SK-N-SH (cell line): ENCODE measurements around the gene KIF5C.

Experiments used
- POLR2AphosphoS5 ChIP-seq: IDR thresholded peaks from 2 replicates; pipeline ENCODE4 v1.6.1; 2012; ENCODE audit warnings: low read depth, low read length
- RXRA ChIP-seq: IDR thresholded peaks from 2 replicates; pipeline ENCODE4 v1.4.0; 2012; ENCODE audit warnings: low read depth, mild to moderate bottlenecking, borderline replicate concordance
- YY1 ChIP-seq: IDR thresholded peaks from 2 replicates; pipeline ENCODE4 v1.4.0; 2012; ENCODE audit warnings: low read depth, mild to moderate bottlenecking
- TF ChIP-seq, protein P1 (sequence below): IDR thresholded peaks from 2 replicates; pipeline ENCODE4; 2012

DNA sequence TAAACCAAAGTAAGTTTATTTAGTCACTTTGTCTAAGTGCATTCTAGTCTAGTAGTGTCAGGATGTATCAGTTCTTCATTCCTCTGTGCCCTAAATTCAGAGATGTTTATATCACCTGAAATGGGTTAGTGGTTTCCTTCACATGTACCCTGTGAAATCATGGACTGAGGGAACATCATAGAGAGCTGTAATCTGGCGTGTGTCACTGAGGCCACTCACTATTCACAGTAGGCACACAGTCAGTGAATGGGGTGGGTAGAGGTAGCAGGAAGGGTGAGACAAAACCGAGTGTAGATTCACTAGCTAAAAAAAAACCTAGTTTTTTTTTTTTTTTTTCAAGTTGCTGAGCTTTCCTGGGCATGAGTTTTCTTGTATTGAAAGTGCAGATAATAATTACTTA is 5.6 kb downstream of the KIF5C start:
- TF ChIP-seq RXRA (no peak), YY1 (no peak), POLR2AphosphoS5 (no peak)
- TF ChIP-seq, protein P1, sequence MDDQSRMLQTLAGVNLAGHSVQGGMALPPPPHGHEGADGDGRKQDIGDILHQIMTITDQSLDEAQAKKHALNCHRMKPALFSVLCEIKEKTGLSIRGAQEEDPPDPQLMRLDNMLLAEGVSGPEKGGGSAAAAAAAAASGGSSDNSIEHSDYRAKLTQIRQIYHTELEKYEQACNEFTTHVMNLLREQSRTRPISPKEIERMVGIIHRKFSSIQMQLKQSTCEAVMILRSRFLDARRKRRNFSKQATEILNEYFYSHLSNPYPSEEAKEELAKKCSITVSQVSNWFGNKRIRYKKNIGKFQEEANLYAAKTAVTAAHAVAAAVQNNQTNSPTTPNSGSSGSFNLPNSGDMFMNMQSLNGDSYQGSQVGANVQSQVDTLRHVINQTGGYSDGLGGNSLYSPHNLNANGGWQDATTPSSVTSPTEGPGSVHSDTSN = no peak
